Measurements from ENCODE around the gene MYH9.
"Not testable (repeated sequence)": the region's sequence is repeated elsewhere in the genome, so short reads cannot be mapped to it uniquely, and the experiment has no call there.

Gene MYH9

DNA sequence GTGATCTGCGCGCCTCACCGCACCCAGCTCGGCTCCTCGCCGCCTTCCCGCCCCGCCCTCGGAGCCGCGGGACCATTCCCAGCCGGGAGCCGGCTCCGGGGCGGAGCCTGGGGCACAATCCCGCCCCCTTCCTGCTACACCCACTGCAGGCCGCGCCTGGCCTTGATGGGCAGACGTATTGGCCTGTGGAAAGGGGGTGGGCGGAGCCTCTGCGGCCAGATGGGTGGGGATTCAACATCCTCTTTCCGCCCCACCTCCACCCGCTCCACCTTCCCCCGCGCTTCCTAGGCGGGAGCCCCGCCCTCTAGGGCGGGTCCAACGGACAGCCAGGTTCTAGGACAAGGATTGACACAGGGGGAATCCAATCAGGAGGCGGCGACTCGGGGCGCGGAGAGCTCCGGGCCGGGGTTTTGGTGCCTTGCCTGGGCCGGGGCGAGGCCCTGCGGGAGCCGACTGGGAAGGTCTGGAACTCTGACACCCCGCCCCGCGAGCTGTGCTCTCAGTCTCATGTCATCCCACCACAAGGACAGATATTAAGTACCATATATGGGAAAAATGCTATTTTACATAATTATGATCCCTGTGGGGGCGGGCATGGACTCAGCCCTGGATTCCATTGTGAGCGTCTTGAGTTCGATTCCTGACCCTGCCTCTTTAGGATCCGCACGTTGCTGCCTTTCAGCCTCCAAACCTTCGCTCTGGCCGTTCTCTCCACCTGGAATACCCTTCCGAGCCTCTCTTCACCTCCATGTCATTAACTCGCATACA is at the start of gene MYH9:
Gene MYH9, minus strand, starts transcription at position 9 of the 768 bp plus-strand sequence. CDS start 38,731 bp downstream, outside the sequence.
- DNase-seq (ENCODE audit: low read depth) = peak; percentile 98

DNA sequence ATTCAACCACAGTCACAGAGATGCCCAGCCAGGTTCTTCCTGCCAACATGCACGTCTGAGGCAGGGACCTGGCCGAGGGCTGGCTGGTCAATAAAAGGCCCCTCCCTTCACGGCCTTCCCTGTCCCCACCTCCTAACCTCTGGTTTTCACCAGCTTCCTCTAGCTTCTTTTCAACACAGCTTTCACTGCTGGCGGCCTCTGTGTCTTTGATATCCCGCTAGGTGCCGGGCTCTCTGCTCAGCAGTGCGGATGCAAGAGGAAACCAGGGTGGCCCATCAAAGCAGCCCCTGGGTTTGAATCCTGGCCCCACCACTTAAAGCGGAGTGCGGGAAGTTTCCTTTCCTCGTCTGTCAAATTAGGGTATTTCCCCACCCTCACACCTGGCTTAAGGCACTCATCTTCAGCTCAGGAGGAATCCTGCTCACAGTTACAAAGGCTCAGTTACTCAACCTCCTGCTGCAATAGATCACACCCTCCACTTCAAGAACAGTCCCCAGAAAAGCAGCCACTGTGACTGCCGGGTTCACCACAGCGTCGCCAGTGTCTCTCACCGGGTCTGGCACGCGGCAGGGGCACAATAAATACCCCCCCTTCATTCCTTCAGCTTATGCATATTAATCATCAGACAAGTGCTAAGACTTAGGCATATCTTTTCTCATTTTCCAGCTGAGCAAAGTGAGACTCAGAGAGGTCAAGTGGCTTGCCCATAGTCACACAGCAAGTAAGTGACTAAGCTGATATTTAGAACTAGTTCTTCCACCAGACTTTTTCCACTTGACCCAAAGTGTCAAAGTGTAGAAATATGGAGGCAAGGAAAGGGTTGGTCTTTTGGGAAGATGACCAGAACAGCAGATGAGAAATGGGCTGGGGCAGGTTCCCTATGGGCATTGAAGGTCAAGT is 48.0 kb upstream of the MYH9 start:
- DNase-seq (ENCODE audit: low read depth) = peak; percentile 55

DNA sequence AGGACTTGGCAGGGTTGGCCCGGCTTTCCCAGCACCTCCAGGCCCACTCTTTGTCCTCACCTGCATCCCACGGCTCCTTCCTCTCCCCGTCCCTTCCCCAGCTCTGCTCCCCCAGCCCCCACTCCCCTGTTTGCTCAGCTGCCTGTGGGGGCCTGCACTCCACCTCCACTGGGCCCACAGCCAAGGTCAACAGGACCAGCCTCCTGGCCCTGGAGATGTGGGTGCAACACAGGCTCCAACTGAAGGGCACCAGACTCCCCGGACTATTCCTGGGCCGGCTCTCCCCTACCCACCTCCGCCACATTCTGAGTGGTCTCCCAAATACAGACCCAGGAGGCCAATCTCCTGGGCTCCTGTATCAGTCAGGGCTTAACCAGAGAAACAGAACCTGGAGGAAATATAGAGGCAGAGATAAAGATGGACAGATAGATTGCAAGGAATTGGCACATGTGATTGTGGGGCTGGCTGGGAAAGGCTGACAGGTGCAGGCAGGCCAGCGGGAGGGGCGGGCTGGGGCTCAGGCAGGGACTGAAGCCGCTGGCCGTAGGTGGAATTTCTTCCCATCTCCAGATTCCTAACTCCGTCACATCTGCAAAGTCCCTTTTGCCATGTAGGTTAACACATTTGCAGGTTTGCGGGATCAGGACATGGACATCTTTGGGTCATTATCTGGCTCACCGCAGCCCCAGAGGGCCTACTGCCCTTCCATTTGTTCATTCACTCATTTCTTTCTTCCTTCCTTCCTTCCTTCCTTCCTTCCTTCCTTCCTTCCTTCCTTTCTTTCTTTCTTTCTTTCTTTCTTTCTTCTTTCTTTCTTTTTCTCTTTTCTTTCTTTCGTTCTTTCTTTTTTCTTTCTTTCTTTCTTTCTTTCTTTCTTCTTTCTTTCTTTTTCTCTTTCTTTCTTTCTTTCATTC is 45.8 kb upstream of the MYH9 start:
- no peak for DNase-seq (ENCODE audit: low read depth)

DNA sequence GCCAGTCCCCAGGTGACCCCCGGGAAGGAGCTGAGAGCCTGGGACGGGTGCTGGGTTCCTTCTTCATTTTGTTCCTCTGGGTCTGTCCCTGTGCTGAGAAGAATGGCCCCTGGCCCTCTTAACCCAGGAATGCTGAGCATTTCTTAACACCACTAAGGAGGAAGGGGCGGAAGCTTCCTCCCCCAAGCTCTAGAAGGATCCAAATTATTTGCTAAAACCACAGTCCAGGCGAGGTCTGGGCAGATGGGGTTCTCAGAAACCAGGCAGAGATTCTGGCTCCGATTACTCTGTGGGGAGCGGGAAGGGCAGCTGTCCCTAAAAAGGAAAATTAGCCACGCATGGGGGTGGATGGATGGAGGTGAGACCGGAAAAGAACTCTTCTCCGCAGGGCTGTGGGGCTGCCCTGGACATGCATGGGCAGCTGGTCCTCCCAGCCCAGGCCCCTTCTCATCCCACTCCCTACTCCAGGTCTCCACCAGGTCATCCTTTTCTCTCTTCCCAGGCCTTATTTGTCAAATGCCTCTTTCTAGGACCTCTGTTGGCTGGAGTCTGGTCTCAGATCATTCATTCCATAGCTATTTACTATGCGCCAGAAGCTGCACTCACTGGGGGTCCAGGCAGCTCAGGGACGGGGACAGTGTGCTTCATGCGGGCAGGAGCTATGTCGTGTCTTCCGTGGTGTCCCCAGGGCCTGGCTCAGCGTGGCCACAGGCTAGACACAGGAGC is 45.0 kb upstream of the MYH9 start:
- DNase-seq (ENCODE audit: low read depth) = no peak

DNA sequence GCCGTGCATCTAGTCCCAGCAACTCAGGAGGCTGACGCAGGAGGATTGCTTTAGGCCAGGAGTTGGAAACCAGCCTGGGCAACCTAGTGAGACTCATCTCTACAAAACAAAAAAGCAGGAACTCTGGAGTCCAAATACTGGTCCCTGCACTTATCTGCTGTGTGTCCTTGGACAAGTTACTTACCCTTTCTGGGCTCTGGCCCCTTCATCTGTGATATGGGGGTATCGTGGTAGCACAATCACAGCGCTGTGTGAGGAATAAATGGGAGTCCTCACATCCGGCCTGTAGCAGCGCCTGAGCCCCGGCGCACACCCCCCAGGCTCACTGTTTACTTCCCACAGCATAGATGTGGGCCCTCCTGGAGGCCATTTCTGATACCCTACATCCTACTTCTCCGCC is 44.2 kb upstream of the MYH9 start:
- no peak for DNase-seq (ENCODE audit: low read depth)

DNA sequence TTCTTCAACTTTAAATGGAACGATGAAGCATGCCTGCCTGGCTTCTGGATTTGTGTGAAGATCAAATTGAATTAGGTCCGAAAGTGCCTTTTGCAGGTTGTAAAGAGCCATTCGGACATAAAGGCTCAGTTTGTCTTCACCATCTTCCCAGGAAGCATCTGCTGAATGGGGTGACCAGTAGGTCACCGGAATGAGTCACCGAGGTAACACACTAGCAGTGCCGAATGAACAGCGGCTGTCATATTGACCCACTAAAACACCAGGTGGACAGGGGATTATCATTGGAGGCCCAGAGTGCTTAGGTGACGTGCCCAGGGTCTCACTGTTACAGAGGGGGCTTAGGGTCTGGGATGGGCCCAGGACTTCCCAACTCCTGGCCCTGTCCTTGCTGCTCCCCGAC is 43.1 kb upstream of the MYH9 start:
- no peak for DNase-seq (ENCODE audit: low read depth)

DNA sequence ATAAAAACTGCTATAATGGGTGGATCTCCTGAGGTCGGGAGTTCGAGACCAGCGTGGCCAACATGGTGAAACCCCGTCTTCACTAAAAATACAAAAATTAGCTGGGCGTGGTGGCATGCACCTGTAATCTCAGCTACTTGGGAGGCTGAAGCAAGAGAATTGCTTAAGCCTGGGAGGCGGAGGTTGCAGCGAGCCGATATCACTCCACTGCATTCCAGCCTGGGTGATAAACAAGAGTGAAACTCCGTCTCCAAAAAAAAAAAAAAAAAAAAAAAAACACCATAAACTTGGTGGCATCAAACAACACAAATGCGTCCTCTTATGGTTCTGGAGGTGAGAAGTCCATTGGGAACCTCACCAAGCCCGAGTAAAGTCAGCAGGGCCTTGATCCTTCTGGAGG is 40.2 kb upstream of the MYH9 start:
- DNase-seq (ENCODE audit: low read depth) = not testable (repeated sequence)

DNA sequence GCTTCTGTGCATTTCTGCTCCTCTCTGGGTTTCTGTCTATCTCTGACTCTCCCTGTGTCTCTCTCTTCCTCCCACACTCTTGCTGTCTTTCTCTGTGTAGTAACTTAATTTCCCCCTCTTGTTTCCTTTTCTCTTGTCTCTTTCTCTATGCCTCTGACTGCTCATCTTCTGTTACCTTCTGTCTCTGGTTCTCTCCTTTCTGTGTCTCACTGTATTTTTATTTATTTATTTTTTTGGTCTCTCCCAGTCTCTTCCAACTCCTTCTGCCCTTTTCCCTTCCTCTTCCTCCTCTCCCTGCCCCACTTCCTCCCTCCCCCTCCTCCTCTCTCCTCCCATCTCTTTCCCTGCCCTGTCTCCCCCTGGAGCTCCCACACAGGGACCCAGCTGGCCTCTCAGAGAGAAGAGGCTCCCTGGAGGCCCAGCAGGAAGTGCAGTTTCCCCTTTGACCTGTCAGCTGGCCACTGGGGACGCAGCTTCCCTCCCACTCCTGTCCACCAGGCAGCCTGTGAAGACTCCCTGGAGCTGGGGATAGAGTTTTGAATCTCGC is 38.3 kb upstream of the MYH9 start:
- no peak for DNase-seq (ENCODE audit: low read depth)

DNA sequence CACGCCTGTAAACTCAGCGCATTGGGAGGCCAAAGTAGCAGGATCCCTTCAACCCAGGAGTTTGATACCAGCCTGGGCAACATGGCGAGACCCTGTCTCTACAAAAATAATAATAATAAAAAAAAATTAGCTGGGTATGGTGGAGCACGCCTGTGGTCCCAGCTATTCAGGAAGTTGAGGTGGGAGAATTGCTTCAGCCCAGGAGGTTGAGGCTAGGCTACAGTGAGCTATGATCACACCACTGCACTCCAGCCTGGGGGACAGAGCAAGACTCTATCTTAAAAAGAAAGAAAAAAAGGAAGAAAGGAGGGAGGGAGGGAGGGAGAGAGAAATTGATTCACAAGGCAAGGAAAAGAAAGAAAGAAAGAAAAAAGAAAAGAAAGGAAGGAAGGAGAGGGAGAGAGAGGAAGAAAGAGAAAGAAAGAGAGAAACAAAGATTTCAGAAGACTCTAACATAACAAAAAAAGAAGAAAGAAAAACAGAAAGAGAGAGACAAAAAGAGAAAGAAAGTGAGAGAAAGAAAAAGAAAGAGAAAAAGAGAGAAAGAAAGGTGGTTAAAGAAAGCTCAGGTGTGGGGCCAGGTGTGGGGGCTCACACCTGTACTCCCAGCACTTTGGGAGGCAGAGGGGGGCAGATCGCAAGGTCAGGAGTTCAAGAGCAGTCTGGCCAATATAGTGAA is 37.3 kb upstream of the MYH9 start:
- no peak for DNase-seq (ENCODE audit: low read depth)

DNA sequence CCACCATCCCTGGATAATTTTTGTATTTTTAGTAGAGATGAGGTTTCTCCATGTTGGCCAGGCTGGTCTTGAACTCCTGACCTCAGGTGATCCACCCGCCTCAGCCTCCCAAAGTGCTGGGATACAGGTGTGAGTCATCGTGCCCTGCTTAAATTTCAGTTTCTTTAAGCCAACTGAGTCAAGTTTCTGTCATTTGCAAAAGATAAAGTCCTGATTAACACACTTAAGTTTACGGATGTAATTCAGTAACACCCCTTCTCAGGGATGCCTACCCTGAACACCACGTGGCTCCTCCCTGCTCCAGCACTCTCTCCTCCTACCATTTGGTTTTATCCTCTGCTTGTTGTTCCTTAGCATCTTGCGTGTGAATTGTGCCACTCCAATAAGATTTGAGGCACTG is 36.7 kb upstream of the MYH9 start:
- not testable (repeated sequence) for DNase-seq (ENCODE audit: low read depth)

DNA sequence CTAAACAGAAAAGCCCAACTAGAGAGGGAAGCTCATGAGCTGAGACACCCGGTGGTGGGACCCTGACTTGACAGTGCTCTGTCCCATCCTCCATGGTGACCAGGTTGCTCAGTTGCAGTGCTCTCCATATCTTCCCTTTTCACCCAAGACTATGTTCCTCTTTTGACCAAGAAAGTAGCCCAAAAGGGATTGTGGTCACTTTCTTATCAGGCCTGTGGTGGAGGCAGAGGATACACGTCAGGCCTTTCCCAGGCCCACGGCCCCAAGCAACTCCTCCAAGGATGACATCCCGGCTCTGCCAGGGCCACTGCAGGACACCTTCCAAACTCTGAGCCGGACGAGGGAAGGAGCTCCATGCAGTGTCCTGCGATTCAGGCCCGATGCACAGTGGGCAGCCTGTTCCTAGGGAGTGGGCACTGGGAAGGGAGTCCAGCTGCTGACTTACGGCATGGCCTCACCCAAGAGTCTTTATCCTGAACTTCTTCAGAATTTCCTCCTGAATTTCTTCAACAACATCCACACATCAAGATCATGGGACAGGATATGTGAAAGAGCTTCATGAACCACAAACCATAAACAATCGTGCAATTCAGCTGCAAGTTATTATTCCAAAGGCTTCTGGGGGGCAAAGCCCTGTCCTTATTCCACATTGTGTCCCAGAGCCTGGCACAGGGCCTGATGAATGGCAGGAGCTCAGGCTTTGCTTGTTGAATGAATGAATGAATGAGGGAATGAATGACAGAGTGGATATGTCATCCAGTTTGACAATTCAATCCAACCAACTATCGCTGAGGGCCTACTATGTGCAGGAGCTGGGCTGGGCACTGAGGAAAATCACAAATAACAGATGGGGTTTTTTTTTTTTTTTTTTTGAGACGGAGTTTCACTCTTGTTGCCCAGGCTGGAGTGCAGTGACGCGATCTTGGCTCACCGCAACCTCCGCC is 36.0 kb upstream of the MYH9 start:
- DNase-seq (ENCODE audit: low read depth) = no peak

DNA sequence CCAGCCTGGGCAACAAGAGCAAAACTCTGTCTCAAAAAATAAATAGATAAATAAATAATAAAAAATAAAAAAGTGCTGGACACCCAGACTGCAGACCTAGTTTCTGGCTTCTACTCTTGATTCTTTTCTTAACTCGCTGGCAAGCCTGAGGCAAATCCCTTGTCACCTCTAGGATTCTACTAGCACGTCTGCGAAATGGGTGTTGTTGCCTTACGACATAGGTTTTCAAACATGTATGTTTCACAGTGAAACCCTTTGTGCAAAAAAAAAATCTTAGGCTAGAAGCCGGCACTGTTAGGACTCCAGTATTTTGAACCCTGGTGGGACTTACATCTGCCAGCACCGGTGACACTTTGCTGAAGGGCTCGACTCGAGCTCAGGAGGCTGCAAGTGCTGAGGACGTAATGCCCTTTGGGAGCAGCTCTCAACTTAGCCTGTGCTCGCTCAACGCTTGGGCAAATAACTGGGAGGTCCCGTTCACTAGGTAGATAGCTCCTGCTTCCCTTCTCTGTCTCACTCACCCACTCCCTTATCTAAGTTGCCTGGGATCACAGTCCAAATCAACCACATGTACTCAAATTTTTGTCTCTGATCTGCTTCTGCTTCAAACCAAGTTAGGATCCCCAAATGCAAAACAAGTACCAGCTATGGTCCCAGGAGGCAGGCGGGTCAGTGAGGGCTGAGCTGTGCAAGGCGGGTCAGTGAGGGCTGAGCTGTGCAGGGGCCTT is 34.7 kb upstream of the MYH9 start:
- DNase-seq (ENCODE audit: low read depth) = no peak

DNA sequence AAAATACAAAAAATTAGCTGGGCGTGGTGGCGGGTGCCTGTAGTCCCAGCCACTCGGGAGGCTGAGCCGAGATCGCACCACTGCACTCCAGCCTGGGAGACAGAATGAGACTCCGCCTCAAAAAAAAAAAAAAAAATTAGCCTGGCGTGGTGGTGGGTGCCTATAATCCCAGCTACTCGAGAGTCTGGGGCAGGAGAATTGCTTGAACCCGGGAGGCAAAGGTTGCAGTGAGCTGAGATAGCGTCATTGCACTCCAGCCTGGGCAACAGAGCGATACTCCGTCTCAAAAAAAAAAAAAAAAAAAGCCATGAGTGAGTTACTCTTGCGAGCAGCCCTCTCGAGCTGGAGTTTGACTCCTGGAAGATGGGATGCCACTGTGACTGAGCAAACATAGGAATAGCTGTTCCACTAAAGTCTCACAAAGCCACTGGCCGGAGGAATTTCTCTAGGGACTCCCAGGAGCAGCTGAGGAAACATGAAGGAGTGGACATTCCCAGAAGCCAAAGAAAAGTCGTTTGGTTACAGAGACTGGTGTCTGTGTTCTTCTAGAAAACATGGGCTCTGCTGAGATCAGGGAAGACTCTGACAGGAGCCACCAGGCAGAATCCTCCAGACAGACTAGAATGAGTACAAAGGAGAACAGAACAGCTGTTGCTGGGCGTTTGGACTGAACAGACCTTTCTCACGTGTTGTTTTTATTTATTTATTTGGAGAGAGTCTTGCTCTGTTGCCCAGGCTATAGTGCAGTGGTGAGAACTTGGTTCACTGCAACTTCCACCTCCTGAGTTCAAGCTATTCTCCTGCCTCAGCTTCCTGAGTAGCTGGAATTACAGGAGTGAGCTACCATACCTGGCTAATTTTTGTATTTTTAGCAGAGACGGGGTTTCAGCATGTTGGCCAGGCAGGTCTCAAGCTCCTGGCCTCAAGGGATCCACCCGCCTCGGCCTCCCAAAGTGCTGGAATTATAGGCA is 32.4 kb upstream of the MYH9 start:
- no peak for DNase-seq (ENCODE audit: low read depth)

DNA sequence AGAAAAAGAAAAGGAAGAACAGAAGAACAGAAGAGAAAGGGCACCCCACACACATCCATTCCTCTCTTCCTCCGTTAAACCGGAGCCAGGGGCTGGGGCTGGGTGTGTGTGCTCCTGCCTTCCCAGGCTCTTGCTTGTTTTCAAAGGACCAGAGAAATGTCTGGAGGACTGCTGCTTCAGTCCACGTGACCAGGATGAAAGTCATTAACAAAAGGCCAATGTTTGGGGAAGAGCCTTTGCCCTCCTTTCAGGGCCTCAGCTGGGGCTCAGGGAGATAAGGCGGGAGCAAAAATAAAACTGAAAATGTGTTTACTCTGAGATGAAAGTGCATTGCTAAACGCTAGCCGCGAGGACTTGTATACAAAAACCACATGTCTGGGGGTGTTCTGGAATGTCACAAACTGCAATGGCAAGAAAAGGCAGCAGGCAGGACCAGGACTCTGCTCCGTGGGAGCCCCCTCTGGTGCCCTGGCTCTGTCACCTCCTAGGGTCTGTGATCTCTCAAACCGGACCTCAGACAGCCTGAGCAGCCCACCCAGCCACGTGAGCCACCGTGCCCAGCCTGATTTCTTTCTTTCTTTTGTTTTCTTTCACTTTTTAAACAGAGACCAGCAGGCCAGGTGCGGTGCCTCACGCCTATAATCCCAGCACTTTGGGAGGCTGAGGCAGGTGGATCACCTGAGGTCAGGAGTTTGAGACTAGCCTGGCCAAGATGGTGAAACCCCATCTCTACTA is 31.6 kb upstream of the MYH9 start:
- DNase-seq (ENCODE audit: low read depth) = no peak

DNA sequence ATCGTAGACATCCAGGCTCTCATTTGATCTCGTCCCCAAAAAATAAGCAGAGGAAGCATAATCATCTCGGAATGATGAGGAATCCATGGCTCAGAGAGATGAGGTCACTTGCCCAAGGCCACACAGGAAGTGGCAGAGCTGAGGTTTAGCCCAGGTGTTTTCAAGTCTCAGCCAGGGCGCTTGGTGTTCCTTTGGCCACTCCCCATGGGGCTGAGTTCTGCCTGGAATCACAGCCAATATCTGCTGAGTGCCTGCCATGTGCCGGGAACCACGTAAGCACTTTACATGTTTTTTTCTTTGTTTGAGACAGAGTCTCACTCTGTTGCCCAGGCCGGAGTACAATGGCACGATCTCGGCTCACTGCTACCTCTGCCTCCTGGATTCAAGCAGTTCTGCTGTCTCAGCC is 29.5 kb upstream of the MYH9 start:
- DNase-seq (ENCODE audit: low read depth) = no peak

DNA sequence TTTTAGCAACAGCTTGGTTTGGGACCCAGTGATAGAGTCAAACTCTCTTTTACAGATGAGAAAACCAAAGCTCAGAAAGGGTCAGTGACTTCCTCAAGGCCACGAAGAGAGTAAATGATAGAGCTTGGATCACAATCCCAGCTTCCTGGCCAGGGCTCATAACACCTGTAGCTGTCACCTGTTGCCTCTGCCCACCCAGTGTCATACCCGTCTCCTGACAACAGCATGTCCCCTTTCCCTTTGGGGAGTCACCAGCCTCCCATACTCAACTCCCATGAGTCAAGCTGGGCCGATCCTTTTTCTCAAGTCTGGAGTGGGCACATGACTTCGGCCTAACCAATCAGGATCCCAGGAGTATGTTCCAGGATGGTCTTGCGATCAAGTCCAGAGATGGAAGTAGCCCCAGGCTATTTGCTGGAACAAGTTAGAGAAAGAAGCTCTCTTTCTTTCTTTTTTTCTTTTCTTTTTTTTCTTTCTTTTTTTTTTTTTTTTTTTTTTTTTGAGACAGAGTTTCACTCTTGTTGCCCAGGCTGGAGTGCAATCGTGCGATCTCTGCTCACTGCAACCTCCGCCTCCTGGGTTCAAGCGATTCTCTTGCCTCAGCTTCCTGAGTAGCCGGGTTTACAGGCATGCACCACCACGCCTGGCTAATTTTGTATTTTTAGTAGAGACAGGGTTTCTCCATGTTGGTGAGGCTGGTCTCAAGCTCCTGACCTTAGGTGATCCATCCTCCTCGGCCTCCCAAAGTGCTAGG is 27.8 kb upstream of the MYH9 start:
- no peak for DNase-seq (ENCODE audit: low read depth)
